ENCODE measurements around the gene TMEM107.

The TMEM107 gene

GRCh38 chr17:8162233-8162996 is 13.8 kb downstream of the TMEM107 start, which contains the start of gene VAMP2:
VAMP2 (minus strand) TSS chr17:8162948; CDS start chr17:8162879, 69 bp downstream.
- DNase-seq (ENCODE audit: low read depth) = no peak

DNA sequence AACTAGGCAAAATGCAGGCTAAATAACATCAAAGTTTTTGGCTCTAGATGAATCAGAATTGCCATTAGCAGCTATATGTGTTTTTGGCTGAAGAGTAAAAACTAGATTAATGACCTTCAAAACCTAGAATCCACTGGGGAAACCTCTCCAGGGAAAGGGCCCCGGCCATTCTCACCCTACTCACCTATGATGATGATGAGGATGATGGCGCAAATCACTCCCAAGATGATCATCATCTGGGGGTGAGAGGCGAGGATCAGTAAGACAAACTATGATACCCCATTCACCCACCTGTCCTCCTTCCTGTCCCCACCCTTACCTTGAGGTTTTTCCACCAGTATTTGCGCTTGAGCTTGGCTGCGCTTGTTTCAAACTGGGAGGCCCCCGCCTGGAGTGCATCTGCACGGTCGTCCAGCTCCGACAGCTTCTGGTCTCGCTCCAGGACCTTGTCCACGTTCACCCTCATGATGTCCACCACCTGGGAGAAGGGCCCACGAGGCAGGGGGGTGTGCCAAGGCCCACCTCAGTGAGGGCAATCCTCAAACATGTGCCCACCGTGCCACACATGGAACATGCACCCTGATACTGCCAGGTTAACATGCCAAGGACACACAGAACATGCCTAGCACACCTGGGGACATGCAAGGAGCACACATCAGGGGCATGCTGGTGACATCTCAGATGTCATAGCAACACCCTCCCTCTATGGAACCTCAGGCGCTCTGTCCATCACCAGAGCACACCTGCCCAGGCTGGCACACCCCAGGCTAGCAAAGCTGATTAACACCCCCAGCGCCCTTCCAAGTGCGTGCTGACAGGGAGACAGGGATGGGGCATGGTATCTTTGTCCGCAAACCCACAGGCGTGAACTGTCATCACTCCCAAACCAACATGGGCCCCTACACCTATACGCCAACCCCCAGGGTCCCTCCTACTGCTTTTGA is 14.6 kb downstream of the TMEM107 start:
- no peak for DNase-seq (ENCODE audit: low read depth)

DNA sequence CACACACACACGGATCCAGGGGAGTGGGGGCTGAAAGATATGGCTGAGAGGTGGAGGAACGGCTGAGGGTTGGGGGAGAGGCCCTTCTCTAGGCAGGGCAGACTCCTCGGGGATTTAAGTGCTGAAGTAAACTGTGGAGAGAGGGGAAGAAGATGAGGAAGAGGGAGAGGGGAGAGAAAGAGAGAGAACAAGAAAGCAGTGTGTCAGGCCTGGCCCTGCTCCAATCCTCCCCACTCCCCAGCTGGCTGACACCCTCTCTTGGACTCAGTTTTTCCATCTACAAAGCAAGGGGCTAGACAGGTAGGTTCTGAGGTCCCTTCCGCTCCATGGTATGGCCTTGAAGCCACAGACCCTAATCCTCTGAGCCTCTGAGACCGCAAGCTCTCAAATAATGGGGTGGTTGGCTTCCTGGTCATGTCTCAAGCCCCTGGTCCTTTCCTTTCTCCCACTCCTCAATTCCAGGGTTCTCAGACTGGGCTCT is 15.4 kb downstream of the TMEM107 start:
- no peak for DNase-seq (ENCODE audit: low read depth)

GRCh38 chr17:8160224-8160577 is 16.0 kb downstream of the TMEM107 start:
- DNase-seq (ENCODE audit: low read depth) = no peak

DNA sequence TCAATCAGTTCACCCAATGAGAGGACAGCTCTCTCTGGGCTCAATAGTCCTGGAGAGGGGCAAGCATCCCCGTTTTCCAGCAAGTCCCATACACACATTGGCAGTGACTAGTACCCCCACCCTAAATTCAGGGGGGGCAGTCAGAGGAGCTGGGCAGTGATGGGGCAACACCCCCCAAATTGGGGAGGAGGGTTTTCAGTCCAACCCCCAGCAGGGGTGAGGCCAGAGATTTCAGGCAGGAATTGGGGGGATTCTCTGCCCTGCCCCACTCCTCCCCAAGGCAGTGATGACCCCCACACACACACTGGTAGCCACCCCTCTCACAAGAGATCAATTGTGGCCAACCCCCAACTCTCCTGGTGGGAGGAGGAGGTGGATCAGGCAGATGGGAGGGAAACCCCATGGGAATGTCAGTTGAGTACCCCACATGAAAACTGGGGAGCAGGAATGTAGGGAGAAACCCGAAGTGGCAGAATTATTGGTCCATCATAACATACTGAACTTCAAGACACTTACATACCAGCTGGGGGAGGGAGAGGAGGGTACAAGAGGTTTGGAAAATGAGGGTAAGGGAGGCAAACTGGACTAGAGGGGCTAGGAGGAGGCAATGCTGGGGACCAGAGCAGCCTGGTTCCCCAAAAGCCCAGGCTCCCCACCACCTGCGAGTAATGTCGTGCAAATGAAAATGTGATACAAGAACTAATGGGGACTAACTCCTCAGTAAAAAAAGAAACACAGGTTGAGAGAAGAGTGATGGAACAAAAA is 16.5 kb downstream of the TMEM107 start:
- no peak for DNase-seq (ENCODE audit: low read depth)

GRCh38 chr17:8159032-8159400 is 17.2 kb downstream of the TMEM107 start:
- no peak for DNase-seq (ENCODE audit: low read depth)

- no peak for DNase-seq (ENCODE audit: low read depth)
Measured at GRCh38 chr17:8158267-8159031, 17.7 kb downstream of the TMEM107 start.

DNA sequence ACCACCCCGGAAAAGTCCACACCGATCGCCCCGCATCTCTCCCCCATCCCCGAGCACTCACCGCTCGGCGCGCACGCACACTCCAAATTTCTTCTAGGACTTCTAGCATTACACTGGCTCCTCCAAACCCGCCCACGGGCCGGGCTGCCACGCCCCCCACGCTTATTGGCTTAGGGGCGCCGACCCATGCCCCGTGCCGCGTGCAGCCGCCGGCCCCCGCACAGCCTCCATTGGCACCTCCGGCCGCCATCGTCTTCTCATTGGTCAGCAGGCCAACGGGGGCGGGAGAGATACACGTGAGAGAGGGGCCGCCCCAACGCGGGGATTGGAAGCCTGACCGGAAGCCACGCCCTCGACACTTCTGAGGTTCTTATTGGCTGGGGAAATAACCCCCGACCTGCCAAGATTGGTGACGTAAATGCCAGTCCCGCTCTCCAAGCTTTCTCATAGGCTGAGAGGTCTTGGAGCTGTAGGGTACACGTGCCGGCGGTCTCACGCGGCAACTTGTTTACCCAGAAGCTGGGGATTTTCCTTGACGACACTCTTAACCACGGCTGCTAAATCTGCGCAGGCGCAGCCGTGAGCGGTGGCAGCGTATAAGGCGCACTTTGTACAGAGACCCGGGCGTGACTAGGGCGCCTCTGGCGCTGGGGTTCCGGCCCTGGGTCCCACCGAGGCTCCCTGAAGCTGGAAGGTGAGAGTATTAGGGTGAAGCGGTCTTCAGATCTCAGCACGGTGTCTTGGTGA is 19.8 kb downstream of the TMEM107 start:
- peak; percentile 99 for DNase-seq (ENCODE audit: low read depth)

GRCh38 chr17:8155996-8156245 is 20.3 kb downstream of the TMEM107 start:
- no peak for DNase-seq (ENCODE audit: low read depth)

GRCh38 chr17:8155231-8155995 is 20.8 kb downstream of the TMEM107 start:
- no peak for DNase-seq (ENCODE audit: low read depth)

DNA sequence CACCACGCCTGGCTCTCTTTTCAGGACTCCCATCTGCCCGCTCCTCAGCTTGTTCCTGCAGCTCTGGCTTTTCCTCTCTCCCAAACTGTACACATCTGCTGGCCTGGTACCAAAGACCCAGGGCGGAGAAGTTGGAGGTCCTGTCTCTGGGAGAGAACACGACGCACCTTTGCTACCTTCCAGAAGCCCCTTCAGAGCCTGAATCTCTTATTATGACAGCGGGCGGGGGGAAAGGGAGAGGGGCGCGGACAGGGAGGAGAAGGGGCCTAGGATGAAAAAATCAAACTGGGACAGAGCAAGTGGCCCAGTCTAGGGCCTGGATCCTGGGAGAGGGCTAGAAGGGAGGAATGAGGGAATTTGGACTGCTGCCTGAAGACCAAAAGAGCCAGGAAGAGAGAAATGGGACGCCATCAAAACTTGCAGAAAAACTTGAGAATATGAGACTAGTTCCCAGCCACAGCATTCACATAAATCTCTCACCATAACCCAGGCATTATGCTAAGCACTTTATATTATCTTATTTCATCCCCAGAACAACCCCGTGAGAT is 21.5 kb downstream of the TMEM107 start:
- no peak for DNase-seq (ENCODE audit: low read depth)

GRCh38 chr17:8153957-8154607 is 22.1 kb downstream of the TMEM107 start:
- peak; percentile 91 for DNase-seq (ENCODE audit: low read depth)

DNA sequence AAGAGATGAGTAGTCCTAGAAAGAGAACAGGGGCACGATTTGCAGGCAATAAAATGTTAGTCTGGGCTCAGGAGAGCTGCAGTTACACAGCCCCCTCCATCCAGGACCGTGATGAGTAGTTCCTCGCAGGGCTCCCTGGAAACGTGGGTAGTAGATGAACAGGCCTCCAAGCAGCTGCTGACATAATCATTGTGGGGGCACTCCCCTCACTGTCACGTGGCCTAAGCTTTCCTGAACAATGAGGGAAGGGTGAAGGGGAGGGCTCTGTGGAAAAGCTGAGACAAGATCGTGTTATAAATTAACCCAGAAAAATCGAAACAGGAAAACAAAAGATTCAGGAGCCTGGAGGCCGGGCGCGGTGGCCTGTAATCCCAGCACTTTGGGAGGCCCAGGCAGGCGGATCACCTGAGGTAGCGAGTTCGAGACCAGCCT is 22.6 kb downstream of the TMEM107 start:
- DNase-seq (ENCODE audit: low read depth) = peak; percentile 93

- no peak for DNase-seq (ENCODE audit: low read depth)
Measured at GRCh38 chr17:8153031-8153451, 23.1 kb downstream of the TMEM107 start.

- DNase-seq (ENCODE audit: low read depth) = peak; percentile 76
Measured at GRCh38 chr17:8152112-8152775, 23.9 kb downstream of the TMEM107 start, which contains the start of gene PER1. PER1 (minus strand) TSS chr17:8152404; CDS start chr17:8150706, 1,698 bp downstream.

- DNase-seq (ENCODE audit: low read depth) = no peak
Measured at GRCh38 chr17:8151641-8152111, 24.5 kb downstream of the TMEM107 start.

DNA sequence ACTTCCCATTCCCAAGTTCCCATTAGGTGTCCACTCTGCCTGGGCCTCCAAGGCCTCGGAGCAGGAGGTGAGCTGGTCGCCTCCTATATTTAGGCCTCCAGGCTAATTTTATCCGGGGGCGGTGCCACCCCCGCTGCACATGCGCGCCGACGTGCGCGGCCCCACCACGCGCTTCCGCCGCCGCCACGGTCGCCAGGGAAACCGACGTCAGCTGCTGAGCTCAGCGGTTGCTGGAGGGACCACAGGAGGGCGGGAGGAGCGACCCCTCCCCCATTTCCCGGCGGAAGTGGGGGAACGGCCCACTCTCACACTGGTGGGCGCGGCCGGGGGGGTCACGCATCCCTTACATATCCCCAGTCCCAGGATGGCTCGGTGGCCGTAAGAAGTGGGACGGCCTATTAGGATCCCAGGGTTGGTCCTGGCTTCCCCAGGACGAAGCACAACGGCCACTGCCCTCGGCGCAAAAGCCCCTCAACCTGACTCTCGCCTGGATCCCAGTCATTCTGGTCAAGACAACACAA is 25.0 kb downstream of the TMEM107 start:
- peak; percentile 55 for DNase-seq (ENCODE audit: low read depth)

Measured in GM04503 (cell line).